T-cell (primary cell): ENCODE results near the gene NUMB. TPM values are rescaled to one million over a fixed set of nuclear protein-coding genes. Genes with fewer than 3 reads are reported as not detected.

Source experiments
- ATAC-seq, 4 experiments: fragments of 200-7000 bp in 3 of 4; fragments of 150-1000 bp in 1 of 4; cut with Tn5 transposase; replicated peaks in 1 of 4; 1 replicate in 3 of 4; 2 replicates in 1 of 4; pipeline ENCODE4 v1.10.0; 2021; ENCODE audit warnings: moderate library complexity in 3 of 4, mild to moderate bottlenecking in 2 of 4, moderate number of reproducible peaks in 1 of 4
- CTCF ChIA-PET, 2 donors: fragments of 300-600 bp; sonication (Branson Sonifier 250); formaldehyde crosslinking; loops; one replicate each; lab custom pipeline; 2022; ENCODE audit warnings: antibody characterized with exemption in 2 of 2; lab: Charles Lee
- POLR2A ChIA-PET, 2 donors: fragments of 300-600 bp; sonication (Branson Sonifier 250); formaldehyde crosslinking; loops; one replicate each; lab custom pipeline; 2022; ENCODE audit warnings: antibody characterized with exemption in 2 of 2; lab: Charles Lee
- DNase-seq, 35 experiments: peaks; one replicate each; pipeline versions ENCODE4 v3.0.0 to v3.0.0-alpha.2; 2013 to 2023
- H3K27ac ChIP-seq: one replicate; pipeline ENCODE4 v1.5.1; 2013; ENCODE audit warnings: low read length
- H3K27me3 ChIP-seq, 2 experiments: replicated peaks in 1 of 2; 1 replicate in 1 of 2; 2 replicates in 1 of 2; pipeline versions ENCODE4 v1.6.1 to v1.7.0; 2013; ENCODE audit warnings: low read length in 1 of 2, mixed read lengths in 1 of 2; ENCODE audit not compliant: control insufficient read depth in 2 of 2, insufficient read depth in 2 of 2; ENCODE audit errors: extremely low read depth in 1 of 2
- H3K36me3 ChIP-seq, 2 donors: 1 replicate in 1 of 2; 2 replicates in 1 of 2; pipeline versions ENCODE4 v1.6.1 to v1.7.0; 2013; ENCODE audit warnings: low read length in 1 of 2; ENCODE audit not compliant: control insufficient read depth in 2 of 2, insufficient read depth in 1 of 2; ENCODE audit errors: extremely low read depth in 1 of 2
- H3K4me1 ChIP-seq, 2 experiments: 1 replicate in 1 of 2; 2 replicates in 1 of 2; pipeline versions ENCODE4 v1.6.1 to v1.7.0; 2013; ENCODE audit warnings: low read length in 2 of 2, mixed read lengths in 1 of 2; ENCODE audit not compliant: insufficient read depth in 2 of 2, control insufficient read depth in 1 of 2; ENCODE audit errors: extremely low read depth in 1 of 2
- H3K4me3 ChIP-seq, 2 donors: 1 replicate in 1 of 2; 2 replicates in 1 of 2; pipeline versions ENCODE4 v1.5.1 to v1.7.0; 2013; ENCODE audit warnings: mild to moderate bottlenecking in 2 of 2, low read length in 1 of 2, moderate library complexity in 1 of 2; ENCODE audit not compliant: control insufficient read depth in 1 of 2; ENCODE audit errors: extremely low read depth in 1 of 2
- H3K9me3 ChIP-seq: 2 replicates; pipeline ENCODE4 v1.7.0; 2013
- H3K27ac Mint-ChIP-seq, 2 donors: one replicate each; pipeline ENCODE4 v1.8.0; 2020 to 2021; ENCODE audit warnings: mild to moderate bottlenecking in 2 of 2, mixed read lengths in 2 of 2
- H3K27me3 Mint-ChIP-seq, 2 donors: one replicate each; pipeline ENCODE4 v1.8.0; 2021 to 2022; ENCODE audit warnings: mixed read lengths in 2 of 2
- H3K36me3 Mint-ChIP-seq: one replicate; pipeline ENCODE4 v1.8.0; 2021; ENCODE audit warnings: mixed read lengths
- H3K4me1 Mint-ChIP-seq, 3 donors: one replicate each; pipeline ENCODE4 v1.8.0; 2020 to 2022; ENCODE audit warnings: mixed read lengths in 3 of 3, mild to moderate bottlenecking in 1 of 3
- H3K4me3 Mint-ChIP-seq, 3 donors: one replicate each; pipeline ENCODE4 v1.8.0; 2020 to 2022; ENCODE audit warnings: mild to moderate bottlenecking in 3 of 3, mixed read lengths in 3 of 3, moderate library complexity in 3 of 3
- H3K9me3 Mint-ChIP-seq, 3 donors: one replicate each; pipeline ENCODE4 v1.8.0; 2020 to 2022; ENCODE audit warnings: mixed read lengths in 3 of 3
- WGBS: methylation state at CpG from one replicate; pipeline ENCODE4 v1.1.5; 2013; ENCODE audit warnings: missing lambda C conversion rate; ENCODE audit not compliant: insufficient coverage; 5-methylcytosine and 5-hydroxymethylcytosine counted together
- total RNA-seq, 35 experiments: library from RNA in 6 of 35; stranded (reverse) in 6 of 35; fragments of 120-200 nt in 1 of 35; gene quantifications; one replicate each; pipeline versions ENCODE4 v1.2.1 to v1.2.4 and lab custom pipeline; 2013 to 2026

NUMB gene
- total RNA-seq, 5 donors from 2014 or later (not counting 1 experiment from before 2014, with no cell fraction given): 45.1 to 52.6 (median 49.1) TPM

- Mint-ChIP-seq H3K27me3 (peaks cover 38 to 63% of the 10 kb centered on the region in 2 donors), H3K27ac (no peak overlapping the region), H3K36me3 (no peaks in the 10 kb centered on the region), H3K4me1 (peaks cover 22 to 39% (median 34%) of the 10 kb centered on the region in 3 donors), H3K4me3 (no peak overlapping the region), H3K9me3 (no peaks in the 10 kb centered on the region)
- no peak for DNase-seq
- Histone ChIP-seq H3K9me3 (no peaks in the 10 kb centered on the region), H3K27me3 (peaks cover 11 to 84% of the 10 kb centered on the region in 2 experiments), H3K36me3 (no peaks in the 10 kb centered on the region), H3K4me1 (peaks cover 0 to 34% of the 10 kb centered on the region in 2 experiments), H3K27ac (no peak overlapping the region), H3K4me3 (no peak overlapping the region)
- CTCF ChIA-PET: no interaction called here
- WGBS: no CpG with 5 or more reads among the region's 3 CpGs
- POLR2A ChIA-PET: no interaction called here
- no peak for ATAC-seq
Measured at GRCh38 chr14:73243341-73243740, 215.0 kb downstream of the NUMB start.

GRCh38 chr14:73242357-73242901 lies 215.9 kb downstream of the NUMB start:
- peaks cover 13 to 83% of the 10 kb centered on the region in 2 experiments for H3K27me3 ChIP-seq
- peaks cover 0 to 34% of the 10 kb centered on the region in 2 experiments for H3K4me1 ChIP-seq
- POLR2A ChIA-PET: interaction anchor here in 1 of 2 donors (0.7 kb wide), 1 partner anchor 24 kb away, joined by 3 read pairs; no protein-coding TSS in a partner anchor

GRCh38 chr14:73241481-73242165 lies 216.7 kb downstream of the NUMB start:
- Histone ChIP-seq H3K9me3 (no peaks in the 10 kb centered on the region), H3K4me3 (no peak overlapping the region), H3K27ac (no peak overlapping the region), H3K4me1 (peaks cover 0 to 31% of the 10 kb centered on the region in 2 experiments), H3K27me3 (peaks cover 13 to 84% of the 10 kb centered on the region in 2 experiments), H3K36me3 (no peaks in the 10 kb centered on the region)
- H3K27me3 Mint-ChIP-seq: peaks cover 44 to 67% of the 10 kb centered on the region in 2 donors
- no peaks in the 10 kb centered on the region for H3K9me3 Mint-ChIP-seq
- peaks cover 18 to 33% (median 30%) of the 10 kb centered on the region in 3 donors for H3K4me1 Mint-ChIP-seq
- no peaks in the 10 kb centered on the region for H3K36me3 Mint-ChIP-seq
- DNase-seq (no peak), ATAC-seq (no peak)
- peak overlapping the region in 1 of 2 donors; percentile 70 for H3K27ac Mint-ChIP-seq
- ChIA-PET CTCF (no interaction called here), POLR2A (no interaction called here)
- H3K4me3 Mint-ChIP-seq: no peak overlapping the region
- WGBS: 94% methylated on average over 14 of the region's 19 CpGs

More at GRCh38 chr14:73242357-73242901, 215.9 kb downstream of the NUMB start:
- no peaks in the 10 kb centered on the region for H3K36me3 Mint-ChIP-seq
- CTCF ChIA-PET: interaction anchor here in 1 of 2 donors (0.6 kb wide), 1 partner anchor 118 kb away, joined by 3 read pairs; no protein-coding TSS in a partner anchor
- no peak overlapping the region for H3K4me3 ChIP-seq
- no peaks in the 10 kb centered on the region for H3K9me3 ChIP-seq
- H3K27ac Mint-ChIP-seq: no peak overlapping the region
- H3K27ac ChIP-seq: no peak overlapping the region
- H3K9me3 Mint-ChIP-seq: no peaks in the 10 kb centered on the region
- ATAC-seq (no peak), DNase-seq (no peak)
- peak overlapping the region in 1 of 3 donors; percentile 6 for H3K4me3 Mint-ChIP-seq
- peaks cover 38 to 64% of the 10 kb centered on the region in 2 donors for H3K27me3 Mint-ChIP-seq
- H3K4me1 Mint-ChIP-seq: peaks cover 20 to 35% (median 30%) of the 10 kb centered on the region in 3 donors
- WGBS: 0% methylated on average over 2 of the region's 6 CpGs
- H3K36me3 ChIP-seq: no peaks in the 10 kb centered on the region

- Histone ChIP-seq H3K4me3 (no peak overlapping the region), H3K36me3 (no peaks in the 10 kb centered on the region), H3K4me1 (peaks cover 0 to 24% of the 10 kb centered on the region in 2 experiments), H3K27ac (no peak overlapping the region), H3K9me3 (no peaks in the 10 kb centered on the region), H3K27me3 (peaks cover 13 to 85% of the 10 kb centered on the region in 2 experiments)
- ATAC-seq (no peak), DNase-seq (peak in 1 of 35 experiments; percentile 13)
- H3K9me3 Mint-ChIP-seq: no peaks in the 10 kb centered on the region
- ChIA-PET POLR2A (no interaction called here), CTCF (no interaction called here)
- no peak overlapping the region for H3K27ac Mint-ChIP-seq
- no peak overlapping the region for H3K4me3 Mint-ChIP-seq
- peaks cover 15 to 34% (median 25%) of the 10 kb centered on the region in 3 donors for H3K4me1 Mint-ChIP-seq
- 42% methylated on average over 10 of the region's 10 CpGs for WGBS
- H3K27me3 Mint-ChIP-seq: peaks cover 50 to 71% of the 10 kb centered on the region in 2 donors
- no peaks in the 10 kb centered on the region for H3K36me3 Mint-ChIP-seq
Measured at GRCh38 chr14:73240816-73241480, 217.4 kb downstream of the NUMB start.

- ChIA-PET POLR2A (no interaction called here), CTCF (no interaction called here)
- no peak overlapping the region for H3K4me3 Mint-ChIP-seq
- H3K4me1 Mint-ChIP-seq: peaks cover 13 to 31% (median 20%) of the 10 kb centered on the region in 3 donors
- no peak overlapping the region for H3K4me3 ChIP-seq
- no peaks in the 10 kb centered on the region for H3K36me3 ChIP-seq
- 18% methylated on average over 45 of the region's 48 CpGs for WGBS
- H3K27ac ChIP-seq: no peak overlapping the region
- DNase-seq (no peak), ATAC-seq (no peak)
- H3K27ac Mint-ChIP-seq: no peak overlapping the region
- peaks cover 0 to 16% of the 10 kb centered on the region in 2 experiments for H3K4me1 ChIP-seq
- H3K9me3 Mint-ChIP-seq: no peaks in the 10 kb centered on the region
- no peaks in the 10 kb centered on the region for H3K9me3 ChIP-seq
- peaks cover 58 to 78% of the 10 kb centered on the region in 2 donors for H3K27me3 Mint-ChIP-seq
- H3K36me3 Mint-ChIP-seq: no peaks in the 10 kb centered on the region
- H3K27me3 ChIP-seq: peaks cover 12 to 86% of the 10 kb centered on the region in 2 experiments
Measured at GRCh38 chr14:73239393-73240241, 218.7 kb downstream of the NUMB start.
